ENCODE results near the gene IGSF8. TPM values are rescaled to one million over a fixed set of nuclear protein-coding genes. Genes with fewer than 3 reads are reported as not detected.

The IGSF8 gene
- total RNA-seq, 3 donors from 2014 or later, result 21.0 to 35.7 (median 24.5) TPM

DNA sequence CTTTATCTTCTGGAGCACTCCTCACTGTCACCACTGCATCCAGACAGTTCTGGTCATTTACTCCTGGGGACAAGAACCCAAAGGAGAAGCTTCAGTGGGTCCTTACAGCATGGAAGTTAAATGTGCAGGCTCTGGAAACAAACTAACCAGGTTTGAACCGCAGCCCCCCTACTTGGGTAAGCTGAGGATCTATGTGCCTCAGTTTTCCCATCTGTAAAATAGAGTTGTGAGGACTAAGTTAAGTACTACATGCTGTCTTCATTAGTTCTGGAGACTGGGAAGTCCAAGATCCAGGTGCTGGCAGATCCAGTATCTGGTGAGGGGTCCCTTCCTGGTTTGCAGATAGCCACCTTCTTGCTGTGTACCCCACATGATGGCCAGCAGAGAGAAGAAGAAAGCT is 9.1 kb upstream of the IGSF8 start:
- Histone ChIP-seq H3K27ac (no peak overlapping the region), H3K9me3 (no peaks in the 10 kb centered on the region), H3K4me3 (no peak overlapping the region), H3K27me3 (no peaks in the 10 kb centered on the region), H3K36me3 (no peaks in the 10 kb centered on the region), H3K4me1 (peaks cover 7 to 8% of the 10 kb centered on the region in 2 donors)
- DNase-seq (ENCODE audit: low spot score in 2 of 2), result no peak
- intact Hi-C loops (cut with DNase I; ENCODE audit: low total_unique reads), result no loop called here
- TF ChIP-seq POLR2A (IDR thresholded peaks at IDR 0.05) (no peak), POLR2AphosphoS5 (IDR thresholded peaks at IDR 0.05) (no peak), CTCF (IDR thresholded peaks at IDR 0.05) (no peak)

GRCh38 chr1:160105155-160105554 is 6.7 kb upstream of the IGSF8 start:
- peaks cover 7 to 14% of the 10 kb centered on the region in 2 donors for H3K4me1 ChIP-seq
- H3K27me3 ChIP-seq, result no peaks in the 10 kb centered on the region
- H3K36me3 ChIP-seq, result no peaks in the 10 kb centered on the region
- intact Hi-C loops (cut with DNase I; ENCODE audit: low total_unique reads), result no loop called here
- DNase-seq (ENCODE audit: low spot score in 2 of 2), result no peak
- no peak overlapping the region for H3K27ac ChIP-seq
- H3K9me3 ChIP-seq, result no peaks in the 10 kb centered on the region
- TF ChIP-seq POLR2AphosphoS5 (IDR thresholded peaks at IDR 0.05) (no peak), POLR2A (IDR thresholded peaks at IDR 0.05) (no peak), CTCF (IDR thresholded peaks at IDR 0.05) (no peak)
- H3K4me3 ChIP-seq, result no peak overlapping the region

GRCh38 chr1:160104486-160104885 is 6.1 kb upstream of the IGSF8 start:
- TF ChIP-seq CTCF (IDR thresholded peaks at IDR 0.05) (no peak), POLR2AphosphoS5 (IDR thresholded peaks at IDR 0.05) (no peak), POLR2A (IDR thresholded peaks at IDR 0.05) (no peak)
- H3K9me3 ChIP-seq, result no peaks in the 10 kb centered on the region
- H3K27ac ChIP-seq, result peak overlapping the region; percentile 30 to 51

DNA sequence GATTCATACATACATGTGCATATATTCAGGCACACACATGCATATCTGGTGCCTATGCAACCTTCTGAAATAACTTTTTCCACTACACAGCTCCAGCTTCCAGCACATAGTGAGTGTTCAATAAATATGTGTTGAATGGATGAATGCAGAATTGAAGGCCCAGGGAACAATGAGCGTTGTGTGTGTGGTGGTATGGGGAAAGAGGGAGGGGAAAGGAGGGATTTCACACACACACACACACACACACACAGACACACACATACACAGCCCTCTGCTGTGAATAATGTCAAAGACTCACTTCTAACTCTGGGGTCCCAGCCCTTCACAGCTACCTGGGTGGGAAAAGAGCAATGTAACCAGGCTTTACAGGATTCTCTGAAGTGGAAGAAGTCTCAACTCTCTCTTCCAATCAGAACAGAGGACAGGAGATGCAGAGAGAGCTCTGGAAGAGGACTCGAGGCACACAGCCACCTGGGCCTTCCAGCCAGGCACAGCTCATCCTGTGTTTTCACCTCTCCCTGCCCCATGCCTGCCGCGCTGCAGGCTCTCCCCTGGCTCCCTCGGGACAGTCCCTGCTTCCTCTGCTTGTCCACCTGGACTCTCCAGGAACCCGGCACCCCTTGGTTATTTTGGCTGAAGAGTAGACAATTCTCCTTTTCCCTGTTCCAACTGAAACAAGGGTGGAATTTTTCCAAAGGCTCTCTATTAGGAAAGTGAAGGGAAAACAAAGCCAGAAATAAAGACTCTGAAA is 5.4 kb upstream of the IGSF8 start:
- no peaks in the 10 kb centered on the region for H3K9me3 ChIP-seq
- H3K4me1 ChIP-seq, result peaks cover 7 to 14% of the 10 kb centered on the region in 2 donors
- intact Hi-C loops (cut with DNase I; ENCODE audit: low total_unique reads), result no loop called here
- H3K27me3 ChIP-seq, result no peaks in the 10 kb centered on the region
- H3K36me3 ChIP-seq, result no peaks in the 10 kb centered on the region
- no peak overlapping the region for H3K4me3 ChIP-seq
- DNase-seq (ENCODE audit: low spot score in 2 of 2), result no peak
- H3K27ac ChIP-seq, result peak overlapping the region; percentile 30 to 51
- TF ChIP-seq CTCF (IDR thresholded peaks at IDR 0.05), result no peak
- TF ChIP-seq POLR2AphosphoS5 (IDR thresholded peaks at IDR 0.05), result no peak
- no peak for TF ChIP-seq POLR2A (IDR thresholded peaks at IDR 0.05)

More at GRCh38 chr1:160104486-160104885, 6.1 kb upstream of the IGSF8 start:
- Histone ChIP-seq H3K4me1 (peaks cover 7 to 14% of the 10 kb centered on the region in 2 donors), H3K27me3 (no peaks in the 10 kb centered on the region), H3K36me3 (no peaks in the 10 kb centered on the region), H3K4me3 (no peak overlapping the region)
- DNase-seq (ENCODE audit: low spot score in 2 of 2), result no peak
- intact Hi-C loops (cut with DNase I; ENCODE audit: low total_unique reads), result no loop called here

GRCh38 chr1:160101717-160102522 is 3.5 kb upstream of the IGSF8 start:
- no peak for DNase-seq (ENCODE audit: low spot score in 2 of 2)
- Histone ChIP-seq H3K4me1 (peaks cover 17 to 21% of the 10 kb centered on the region in 2 donors), H3K36me3 (no peaks in the 10 kb centered on the region), H3K27me3 (no peaks in the 10 kb centered on the region), H3K27ac (peak overlapping the region in 1 of 2 donors; percentile 91), H3K4me3 (no peak overlapping the region), H3K9me3 (no peaks in the 10 kb centered on the region)
- intact Hi-C loops (cut with DNase I; ENCODE audit: low total_unique reads), result no loop called here
- TF ChIP-seq POLR2AphosphoS5 (IDR thresholded peaks at IDR 0.05) (no peak), POLR2A (IDR thresholded peaks at IDR 0.05) (no peak), CTCF (IDR thresholded peaks at IDR 0.05) (no peak)
